ENCODE data around the gene USP53.

GRCh38 chr4:119310826-119311225 lies 98.3 kb downstream of the USP53 start:
- TF ChIP-seq POLR2A (IDR thresholded peaks at IDR 0.05) (no peak), POLR2AphosphoS5 (IDR thresholded peaks at IDR 0.05) (no peak)
